Liver (tissue), 9 donors: ENCODE data around the gene STK40. TPM values are rescaled to one million over a fixed set of nuclear protein-coding genes. Genes with fewer than 3 reads are reported as not detected.

ENCODE experiments used
- DNase-seq: peaks from one replicate; pipeline ENCODE4 v3.0.0-alpha.2; 2017; ENCODE audit warnings: low spot score
- H3K27ac ChIP-seq, 2 donors: one replicate each; pipeline ENCODE4 v1.7.0; 2013; ENCODE audit warnings: inconsistent platforms in 2 of 2, low read length in 2 of 2, control low read depth in 1 of 2, low read depth in 1 of 2, mild to moderate bottlenecking in 1 of 2
- H3K27me3 ChIP-seq, 4 donors: one replicate each; pipeline versions ENCODE4 v1.6.1 to v1.7.0; 2013; ENCODE audit warnings: low read length in 3 of 4, inconsistent platforms in 1 of 4, mild to moderate bottlenecking in 1 of 4, moderate library complexity in 1 of 4; ENCODE audit not compliant: control insufficient read depth in 4 of 4, insufficient read depth in 4 of 4
- H3K36me3 ChIP-seq, 4 donors: one replicate each; pipeline versions ENCODE4 v1.6.1 to v1.7.0; 2013; ENCODE audit warnings: low read length in 3 of 4, mild to moderate bottlenecking in 3 of 4, low read depth in 1 of 4, moderate library complexity in 1 of 4; ENCODE audit not compliant: control insufficient read depth in 4 of 4, insufficient read depth in 3 of 4
- H3K4me1 ChIP-seq, 4 donors: one replicate each; pipeline versions ENCODE4 v1.6.1 to v1.7.0; 2013; ENCODE audit warnings: low read length in 3 of 4, mild to moderate bottlenecking in 3 of 4, moderate library complexity in 1 of 4; ENCODE audit not compliant: control insufficient read depth in 4 of 4, insufficient read depth in 4 of 4
- H3K4me3 ChIP-seq, 3 donors: one replicate each; pipeline versions ENCODE4 v1.6.1 to v1.7.0; 2013; ENCODE audit warnings: low read length in 3 of 3, control low read depth in 1 of 3, low read depth in 1 of 3, mild to moderate bottlenecking in 1 of 3
- H3K9ac ChIP-seq, 2 donors: one replicate each; pipeline ENCODE4 v1.7.0; 2013; ENCODE audit warnings: low read length in 2 of 2, mild to moderate bottlenecking in 2 of 2, moderate library complexity in 2 of 2, control low read depth in 1 of 2, low read depth in 1 of 2
- H3K9me3 ChIP-seq, 4 donors: one replicate each; pipeline versions ENCODE4 v1.6.1 to v1.7.0; 2013; ENCODE audit warnings: low read length in 3 of 4; ENCODE audit not compliant: control insufficient read depth in 4 of 4
- CTCF ChIP-seq: fragments of 150-350 bp; IDR thresholded peaks from 2 replicates; pipeline ENCODE4 v1.5.1; 2017; ENCODE audit warnings: improper control_type of control experiment, low read depth, low read length; ENCODE audit not compliant: missing input control
- EGR1 ChIP-seq, 2 donors: IDR thresholded peaks; 2 replicates each; pipeline ENCODE4 v1.6.1; 2016 to 2018; ENCODE audit warnings: antibody characterized with exemption in 2 of 2, low read depth in 2 of 2
- FOXA1 ChIP-seq: IDR thresholded peaks from 2 replicates; pipeline ENCODE4 v1.6.1; 2016; ENCODE audit warnings: antibody characterized with exemption
- FOXA2 ChIP-seq: IDR thresholded peaks from 2 replicates; pipeline ENCODE4 v1.6.1; 2016; ENCODE audit warnings: antibody characterized with exemption
- GABPA ChIP-seq, 2 donors: IDR thresholded peaks in 1 of 2; conservative IDR thresholded peaks in 1 of 2; 2 replicates each; pipeline ENCODE4 v1.6.1; 2016; ENCODE audit warnings: antibody characterized with exemption in 2 of 2, mild to moderate bottlenecking in 1 of 2, moderate library complexity in 1 of 2
- HNF4A ChIP-seq, 2 donors: conservative IDR thresholded peaks; 2 replicates each; pipeline ENCODE4 v1.6.1; 2016; ENCODE audit warnings: antibody characterized with exemption in 2 of 2, mild to moderate bottlenecking in 2 of 2
- MAX ChIP-seq: IDR thresholded peaks from 2 replicates; pipeline ENCODE4 v1.6.1; 2016; ENCODE audit warnings: antibody characterized with exemption
- NR2F2 ChIP-seq: IDR thresholded peaks from 2 replicates; pipeline ENCODE4 v1.6.1; 2016; ENCODE audit warnings: antibody characterized with exemption
- RAD21 ChIP-seq, 2 donors: IDR thresholded peaks; 2 replicates each; pipeline ENCODE4 v1.6.1; 2016; ENCODE audit warnings: antibody characterized with exemption in 2 of 2, mild to moderate bottlenecking in 2 of 2
- REST ChIP-seq: IDR thresholded peaks from 2 replicates; pipeline ENCODE4 v1.6.1; 2016; ENCODE audit warnings: antibody characterized with exemption, mild to moderate bottlenecking
- RXRA ChIP-seq, 2 donors: IDR thresholded peaks; 2 replicates each; pipeline ENCODE4 v1.6.1; 2017 to 2018; ENCODE audit warnings: antibody characterized with exemption in 2 of 2, mild to moderate bottlenecking in 1 of 2
- SP1 ChIP-seq: IDR thresholded peaks from 2 replicates; pipeline ENCODE4 v1.6.1; 2018; ENCODE audit warnings: antibody characterized with exemption, mild to moderate bottlenecking
- TAF1 ChIP-seq: conservative IDR thresholded peaks from 2 replicates; pipeline ENCODE4 v1.6.1; 2016; ENCODE audit warnings: antibody characterized with exemption, mild to moderate bottlenecking
- YY1 ChIP-seq: IDR thresholded peaks from 2 replicates; pipeline ENCODE4 v1.6.1; 2016; ENCODE audit warnings: antibody characterized with exemption, mild to moderate bottlenecking
- ZBTB33 ChIP-seq: IDR thresholded peaks from 2 replicates; pipeline ENCODE4 v1.6.1; 2016; ENCODE audit warnings: antibody characterized with exemption
- WGBS: extraction: QIAGEN DNeasy Blood & Tissue Kit; methylation state at CpG from one replicate; pipeline ENCODE4 v1.1.7; 2013; 5-methylcytosine and 5-hydroxymethylcytosine counted together
- polyA plus RNA-seq, 2 donors: library from polyadenylated mRNA; stranded (reverse) in 1 of 2; unstranded in 1 of 2; fragments of 200-250 nt in 1 of 2; fragments of >200 nt in 1 of 2; fragmentation: Nextera tagmentation in 1 of 2; extraction: Ambion mirVana in 1 of 2; gene quantifications; one replicate each; pipeline versions ENCODE4 v1.2.1 to v1.2.3, GENCODE V29; 2013 to 2015
- total RNA-seq, 2 donors: library from RNA; depleted of rRNA; stranded (reverse); fragments of >200 nt; gene quantifications; one replicate each; pipeline ENCODE4 v1.2.3, GENCODE V29; 2014
- donor health status: healthy.
- donor health status: healthy.
- donor health status: healthy.
- donor health status: healthy.
- donor health status: healthy.

The STK40 gene
- total and polyA plus RNA-seq, 4 donors: 13.0 to 26.8 (median 21.9) TPM

GRCh38 chr1:36369061-36369861 lies 16.5 kb downstream of the STK40 start:
- Histone ChIP-seq H3K9ac (no peak overlapping the region), H3K9me3 (no peaks in the 10 kb centered on the region), H3K4me1 (peaks cover 8 to 28% (median 15%) of the 10 kb centered on the region in 4 donors), H3K36me3 (peaks cover 0 to 7% (median 2%) of the 10 kb centered on the region in 4 donors), H3K27me3 (no peaks in the 10 kb centered on the region), H3K4me3 (no peak overlapping the region), H3K27ac (no peak overlapping the region)
- TF ChIP-seq FOXA1 (no peak), CTCF (peak; percentile 88), EGR1 (IDR thresholded peaks at IDR 0.05; ENCODE audit: low read depth in 2 of 2) (no peak), RAD21 (IDR thresholded peaks at IDR 0.05) (peak; percentile 79 to 89), SP1 (peak; percentile 12)
- 60% methylated on average over 7 of the region's 7 CpGs for WGBS
- peak; percentile 92 for DNase-seq

- TF ChIP-seq SP1: no peak
- TF ChIP-seq REST: no peak
- TF ChIP-seq TAF1: no peak
- no peak for TF ChIP-seq NR2F2
- TF ChIP-seq HNF4A (conservative IDR thresholded peaks at IDR 0.05): no peak
- no peak for TF ChIP-seq MAX
- no peak for TF ChIP-seq RXRA (IDR thresholded peaks at IDR 0.05)
- TF ChIP-seq YY1: no peak
- TF ChIP-seq GABPA (IDR thresholded peaks at IDR 0.05 in 1 of 2, conservative IDR thresholded peaks at IDR 0.05 in 1 of 2): no peak
- no peak for TF ChIP-seq EGR1 (IDR thresholded peaks at IDR 0.05; ENCODE audit: low read depth in 2 of 2)
- no peak for TF ChIP-seq ZBTB33
- no peak for TF ChIP-seq FOXA2
- no peak for TF ChIP-seq CTCF
- Histone ChIP-seq H3K36me3 (peaks cover 0 to 7% (median 3%) of the 10 kb centered on the region in 4 donors), H3K27me3 (no peaks in the 10 kb centered on the region), H3K4me1 (peaks cover 0 to 13% (median 5%) of the 10 kb centered on the region in 4 donors), H3K9ac (no peak overlapping the region), H3K27ac (no peak overlapping the region), H3K4me3 (no peak overlapping the region), H3K9me3 (no peaks in the 10 kb centered on the region)
- no peak for DNase-seq
- 93% methylated on average over 4 of the region's 4 CpGs for WGBS
Observed at GRCh38 chr1:36367798-36368197, 17.9 kb downstream of the STK40 start.
